Mesenchymal stem cell (in vitro differentiated cells and primary cell): ENCODE results near the gene KRT76.
A peak's percentile ranks its signal among the peaks of the same experiment; 100 is the strongest.

Experiments used
- DNase-seq: peaks from one replicate; pipeline ENCODE4 v3.0.0-alpha.2; 2013
- H2AFZ ChIP-seq: one replicate; pipeline ENCODE4 v1.6.1; 2013; ENCODE audit warnings: low read depth, mild to moderate bottlenecking, control low read depth, inconsistent platforms, low read length, moderate library complexity
- H2AK5ac ChIP-seq: 2 replicates; pipeline ENCODE4 v1.6.1; 2013; ENCODE audit warnings: low read length, moderate library complexity, mild to moderate bottlenecking, inconsistent platforms; ENCODE audit not compliant: severe bottlenecking
- H2BK120ac ChIP-seq: one replicate; pipeline ENCODE4 v1.6.1; 2013; ENCODE audit warnings: low read depth, mild to moderate bottlenecking, inconsistent platforms, low read length, moderate library complexity
- H2BK12ac ChIP-seq, 2 experiments: one replicate each; pipeline ENCODE4 v1.6.1; 2013; ENCODE audit warnings: inconsistent platforms in 2 of 2, low read length in 2 of 2, mild to moderate bottlenecking in 2 of 2, moderate library complexity in 2 of 2, control low read depth in 1 of 2
- H2BK15ac ChIP-seq: one replicate; pipeline ENCODE4 v1.6.1; 2013; ENCODE audit warnings: mild to moderate bottlenecking, low read depth, inconsistent platforms; ENCODE audit not compliant: poor library complexity, severe bottlenecking
- H2BK5ac ChIP-seq: 2 replicates; pipeline ENCODE4 v1.6.1; 2013; ENCODE audit warnings: low read depth, mild to moderate bottlenecking, low read length, control low read depth, inconsistent platforms; ENCODE audit not compliant: poor library complexity, severe bottlenecking
- H3K14ac ChIP-seq, 2 experiments: one replicate each; pipeline ENCODE4 v1.6.1; 2013; ENCODE audit warnings: inconsistent platforms in 2 of 2, low read length in 2 of 2, control low read depth in 1 of 2, mild to moderate bottlenecking in 1 of 2, moderate library complexity in 1 of 2
- H3K18ac ChIP-seq, 2 experiments: one replicate each; pipeline ENCODE4 v1.6.1; 2013; ENCODE audit warnings: inconsistent platforms in 2 of 2, low read length in 2 of 2, control low read depth in 1 of 2, low read depth in 1 of 2, mild to moderate bottlenecking in 1 of 2
- H3K23ac ChIP-seq, 2 experiments: one replicate each; pipeline ENCODE4 v1.6.1; 2013; ENCODE audit warnings: inconsistent platforms in 2 of 2, low read length in 2 of 2, mild to moderate bottlenecking in 2 of 2, moderate library complexity in 2 of 2, control low read depth in 1 of 2
- H3K27ac ChIP-seq: 2 replicates; pipeline ENCODE4 v1.5.1; 2013; ENCODE audit warnings: mild to moderate bottlenecking, moderate library complexity, low read length, control low read depth, inconsistent platforms; ENCODE audit not compliant: poor library complexity, severe bottlenecking
- H3K27me3 ChIP-seq, 2 experiments: 2 replicates each; pipeline versions ENCODE4 v1.6.1 to v1.7.0; 2013; ENCODE audit warnings: low read length in 2 of 2, mild to moderate bottlenecking in 2 of 2, moderate library complexity in 2 of 2, control low read depth in 1 of 2, inconsistent platforms in 1 of 2; ENCODE audit not compliant: control insufficient read depth in 1 of 2, insufficient read depth in 1 of 2
- H3K36me3 ChIP-seq, 2 experiments: 2 replicates each; pipeline versions ENCODE4 v1.6.1 to v1.7.0; 2013; ENCODE audit warnings: low read length in 2 of 2, control low read depth in 1 of 2, inconsistent platforms in 1 of 2, low read depth in 1 of 2, mild to moderate bottlenecking in 1 of 2; ENCODE audit not compliant: insufficient read depth in 2 of 2, control insufficient read depth in 1 of 2
- H3K4ac ChIP-seq, 2 experiments: one replicate each; pipeline ENCODE4 v1.6.1; 2013; ENCODE audit warnings: inconsistent platforms in 2 of 2, low read length in 2 of 2, mild to moderate bottlenecking in 2 of 2, moderate library complexity in 2 of 2, control low read depth in 1 of 2, low read depth in 1 of 2
- H3K4me1 ChIP-seq: 2 replicates; pipeline ENCODE4 v1.6.1; 2013; ENCODE audit warnings: low read depth, low read length, control low read depth; ENCODE audit not compliant: control insufficient read depth, insufficient read depth
- H3K4me2 ChIP-seq: 2 replicates; pipeline ENCODE4 v1.6.1; 2013; ENCODE audit warnings: low read length, mild to moderate bottlenecking, inconsistent platforms; ENCODE audit not compliant: poor library complexity, severe bottlenecking
- H3K4me3 ChIP-seq, 2 experiments: 2 replicates each; pipeline versions ENCODE4 v1.5.1 to v1.7.0; 2013; ENCODE audit warnings: low read length in 2 of 2, mild to moderate bottlenecking in 2 of 2, control low read depth in 1 of 2, low read depth in 1 of 2; ENCODE audit not compliant: insufficient read depth in 1 of 2
- H3K79me1 ChIP-seq: replicated peaks from 2 replicates; pipeline ENCODE4 v1.6.1; 2013; ENCODE audit warnings: mild to moderate bottlenecking, control low read depth, low read length, inconsistent platforms; ENCODE audit not compliant: poor library complexity, severe bottlenecking
- H3K9ac ChIP-seq: 2 replicates; pipeline ENCODE4 v1.7.0; 2013; ENCODE audit warnings: mild to moderate bottlenecking, low read length, moderate library complexity
- H3K9me3 ChIP-seq: 2 replicates; pipeline ENCODE4 v1.7.0; 2013; ENCODE audit warnings: mild to moderate bottlenecking, low read length; ENCODE audit not compliant: control insufficient read depth
- H4K8ac ChIP-seq: one replicate; pipeline ENCODE4 v1.6.1; 2013; ENCODE audit warnings: inconsistent platforms, mild to moderate bottlenecking, low read length, moderate library complexity
- H4K91ac ChIP-seq: one replicate; pipeline ENCODE4 v1.6.1; 2013; ENCODE audit warnings: mild to moderate bottlenecking, low read length, inconsistent platforms
- WGBS: methylation state at CpG from one replicate; pipeline ENCODE4 v1.1.7; 2013; ENCODE audit warnings: mixed read lengths; 5-methylcytosine and 5-hydroxymethylcytosine counted together

KRT76 gene

DNA sequence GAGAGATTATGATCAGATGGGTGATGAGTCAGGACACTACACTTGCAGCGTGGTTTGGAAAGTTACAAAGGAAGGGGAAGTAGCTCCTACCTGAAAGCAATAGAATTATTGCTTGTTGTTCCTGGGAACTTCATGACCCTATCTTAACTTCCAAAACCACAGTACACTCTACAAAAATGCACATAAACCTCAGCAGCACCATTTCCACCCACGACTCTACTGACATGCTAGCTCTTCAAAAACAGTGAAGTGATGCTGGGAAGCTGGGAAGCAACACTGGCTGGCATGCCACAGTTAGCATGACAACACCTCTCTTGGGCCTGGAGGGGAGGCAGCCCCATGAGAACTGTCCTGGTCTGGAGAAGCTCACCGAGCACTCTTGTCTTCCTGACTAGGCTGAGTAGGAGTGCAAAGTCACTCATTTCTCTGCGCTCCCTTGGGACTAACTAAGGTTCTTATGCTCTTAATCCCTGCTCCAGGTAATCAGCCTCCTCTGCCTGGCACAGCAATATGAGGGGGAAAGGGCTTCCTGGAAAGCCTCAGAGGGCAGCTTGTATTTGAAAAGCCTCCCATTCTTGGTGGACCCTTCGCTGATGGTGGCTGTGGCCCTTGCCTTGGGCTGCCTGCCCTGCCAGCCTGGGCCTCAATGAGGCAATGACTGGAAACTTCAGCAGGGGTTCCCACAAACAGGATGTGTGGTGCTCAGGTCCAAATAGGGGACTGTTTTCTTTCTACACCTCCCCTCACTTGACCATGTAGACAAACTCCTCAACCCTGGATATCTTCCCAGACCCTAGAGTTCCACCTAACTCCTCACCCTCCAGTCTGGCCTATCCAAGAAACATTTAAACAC is 17.6 kb upstream of the KRT76 start:
- Histone ChIP-seq H4K91ac (no peak overlapping the region), H2AK5ac (no peak overlapping the region), H3K4me1 (peaks cover 6% of the 10 kb centered on the region), H3K14ac (no peak overlapping the region), H3K4ac (no peak overlapping the region), H2BK15ac (no peak overlapping the region), H3K9me3 (no peaks in the 10 kb centered on the region), H3K27me3 (peaks cover 8 to 39% of the 10 kb centered on the region in 2 experiments), H3K18ac (no peak overlapping the region), H3K9ac (no peak overlapping the region), H2BK5ac (no peak overlapping the region), H2BK120ac (no peak overlapping the region), H3K4me2 (no peak overlapping the region), H3K23ac (no peak overlapping the region), H3K79me1 (no peaks in the 10 kb centered on the region), H2AFZ (no peak overlapping the region), H2BK12ac (no peak overlapping the region), H4K8ac (no peak overlapping the region), H3K4me3 (no peak overlapping the region), H3K36me3 (no peaks in the 10 kb centered on the region), H3K27ac (no peak overlapping the region)
- 69% methylated on average over 4 of the region's 5 CpGs for WGBS
- DNase-seq = peak; percentile 6

DNA sequence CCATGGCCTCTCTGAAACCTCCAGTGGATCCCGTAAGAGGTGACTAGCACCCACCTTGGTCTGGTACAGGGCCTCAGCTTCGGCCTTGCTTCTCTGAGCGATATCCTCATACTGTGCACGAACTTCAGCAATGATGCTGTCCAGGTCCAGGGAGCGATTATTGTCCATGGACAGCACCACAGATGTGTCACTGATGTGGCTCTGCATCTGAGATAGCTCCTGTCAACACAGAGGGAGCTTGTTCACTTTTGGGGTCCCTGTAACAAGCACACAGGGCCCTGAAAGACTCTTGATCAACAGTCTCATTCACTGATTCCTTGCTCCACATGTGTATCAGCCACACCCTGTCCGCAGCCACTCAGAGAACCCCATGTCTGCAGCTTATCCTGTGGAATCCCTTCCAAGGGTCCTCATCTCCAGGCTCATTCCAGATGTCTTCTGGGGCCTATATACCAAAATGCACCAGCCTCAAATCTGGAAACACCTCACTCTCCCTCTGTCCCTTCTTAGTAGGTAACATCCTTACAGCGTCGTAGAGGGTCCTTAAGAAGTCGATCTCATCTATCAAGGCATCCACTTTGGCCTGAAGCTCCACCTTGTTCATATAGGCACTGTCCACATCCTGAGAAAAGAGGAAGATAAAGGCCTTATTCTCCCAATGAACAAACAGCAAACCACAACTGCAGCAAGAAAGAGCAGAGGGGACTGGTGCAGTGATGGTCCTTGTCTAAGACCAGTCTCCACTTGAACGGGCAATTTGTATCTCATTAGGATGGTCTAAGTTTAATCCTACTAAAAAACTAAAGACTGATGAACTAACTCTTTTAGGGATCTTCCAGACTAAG is 15.3 kb upstream of the KRT76 start:
- Histone ChIP-seq H3K4me2 (no peak overlapping the region), H3K9me3 (no peaks in the 10 kb centered on the region), H2AFZ (no peak overlapping the region), H3K36me3 (no peaks in the 10 kb centered on the region), H3K4me3 (no peak overlapping the region), H3K14ac (no peak overlapping the region), H2BK15ac (no peak overlapping the region), H3K79me1 (no peaks in the 10 kb centered on the region), H3K27ac (no peak overlapping the region), H2BK5ac (no peak overlapping the region), H2BK120ac (no peak overlapping the region), H2AK5ac (no peak overlapping the region), H3K9ac (no peak overlapping the region), H3K4ac (no peak overlapping the region), H2BK12ac (no peak overlapping the region), H4K8ac (no peak overlapping the region), H3K27me3 (peaks cover 11 to 60% of the 10 kb centered on the region in 2 experiments), H4K91ac (no peak overlapping the region), H3K4me1 (no peaks in the 10 kb centered on the region), H3K18ac (no peak overlapping the region), H3K23ac (no peak overlapping the region)
- 86% methylated on average over 9 of the region's 10 CpGs for WGBS
- no peak for DNase-seq

DNA sequence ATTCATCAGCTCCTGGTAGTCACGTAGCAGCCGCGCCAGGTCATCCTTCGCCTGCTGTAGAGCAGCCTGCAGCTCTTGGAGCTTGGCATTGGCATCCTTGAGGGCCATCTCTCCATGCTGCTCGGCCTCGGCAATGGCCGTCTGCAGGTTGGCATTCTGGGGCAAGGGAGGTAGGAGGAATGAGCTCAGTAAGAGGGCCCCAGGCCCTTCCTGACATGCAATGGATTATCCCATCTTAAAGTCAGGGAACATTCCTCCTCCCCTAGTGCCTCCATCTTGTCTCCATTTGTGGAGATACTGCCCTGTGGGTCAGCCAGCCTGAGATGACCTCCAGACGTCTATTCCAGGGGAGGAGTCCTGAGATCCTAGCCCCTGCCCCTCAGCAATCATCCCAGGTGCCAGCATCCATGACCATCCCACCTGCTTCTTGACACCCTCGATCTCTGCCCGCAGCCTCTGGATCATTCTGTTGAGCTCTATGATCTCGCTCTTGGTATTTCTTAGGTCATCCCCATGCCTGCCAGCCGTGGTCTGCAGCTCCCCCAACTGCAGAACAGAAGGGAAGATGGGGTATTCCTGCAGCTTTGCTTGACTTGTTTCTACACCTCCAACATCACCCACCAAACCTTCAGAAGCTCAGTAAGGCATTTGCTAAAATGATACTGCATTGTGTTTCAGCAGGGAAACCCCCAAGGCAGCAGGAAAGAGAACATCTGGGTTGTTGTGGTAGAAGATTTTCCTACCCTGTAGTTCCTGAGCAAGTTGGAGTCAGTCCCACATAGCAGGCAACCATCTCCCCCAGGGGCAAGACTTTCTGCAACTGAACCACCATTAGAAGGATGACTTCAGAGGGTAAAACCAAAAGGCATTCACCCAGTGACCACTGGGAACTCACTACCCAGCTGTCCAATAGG is 14.4 kb upstream of the KRT76 start:
- Histone ChIP-seq H3K9me3 (no peaks in the 10 kb centered on the region), H3K18ac (no peak overlapping the region), H3K9ac (no peak overlapping the region), H3K27me3 (peaks cover 16 to 66% of the 10 kb centered on the region in 2 experiments), H2BK5ac (no peak overlapping the region), H2AK5ac (no peak overlapping the region), H4K91ac (no peak overlapping the region), H3K4me1 (no peaks in the 10 kb centered on the region), H3K27ac (no peak overlapping the region), H2BK15ac (no peak overlapping the region), H2BK120ac (no peak overlapping the region), H2AFZ (no peak overlapping the region), H4K8ac (no peak overlapping the region), H3K14ac (no peak overlapping the region), H3K23ac (no peak overlapping the region), H3K79me1 (no peaks in the 10 kb centered on the region), H3K36me3 (no peaks in the 10 kb centered on the region), H3K4me2 (no peak overlapping the region), H3K4me3 (no peak overlapping the region), H3K4ac (no peak overlapping the region), H2BK12ac (no peak overlapping the region)
- 87% methylated on average over 12 of the region's 12 CpGs for WGBS
- no peak for DNase-seq
